GM23248 (cell line): ENCODE data around the gene GINS2. TPM values are rescaled to one million over a fixed set of nuclear protein-coding genes. Genes with fewer than 3 reads are reported as not detected.

ENCODE experiments used
- DNase-seq: peaks from one replicate; pipeline ENCODE4 v3.0.0-alpha.2; 2015
- H2AFZ ChIP-seq: fragments of 200-600 bp; sonication (generic); 2 replicates; pipeline ENCODE4 v1.6.1; 2016; ENCODE audit warnings: antibody characterized with exemption
- H3F3A ChIP-seq: fragments of 200-600 bp; sonication (generic); 2 replicates; pipeline ENCODE4 v1.6.1; 2016; ENCODE audit warnings: mild to moderate bottlenecking, antibody characterized with exemption, mixed run types; ENCODE audit not compliant: insufficient read depth
- H3K27ac ChIP-seq: fragments of 200-600 bp; sonication (generic); 2 replicates; pipeline ENCODE4 v1.5.1; 2016; ENCODE audit warnings: mild to moderate bottlenecking
- H3K27me3 ChIP-seq: fragments of 200-600 bp; sonication (generic); replicated peaks from 2 replicates; pipeline ENCODE4 v1.6.1; 2016; ENCODE audit warnings: mild to moderate bottlenecking; ENCODE audit not compliant: insufficient read depth
- H3K36me3 ChIP-seq: fragments of 200-600 bp; sonication (generic); 2 replicates; pipeline ENCODE4 v1.6.1; 2016; ENCODE audit warnings: low read depth, mild to moderate bottlenecking
- H3K4me1 ChIP-seq: fragments of 200-600 bp; sonication (generic); 2 replicates; pipeline ENCODE4 v1.6.1; 2016; ENCODE audit warnings: mild to moderate bottlenecking; ENCODE audit not compliant: insufficient read depth
- H3K4me2 ChIP-seq: fragments of 200-600 bp; sonication (generic); one replicate; pipeline ENCODE4 v1.6.1; 2016; ENCODE audit warnings: mild to moderate bottlenecking; ENCODE audit not compliant: unreplicated experiment
- H3K4me3 ChIP-seq: fragments of 200-600 bp; sonication (generic); 2 replicates; pipeline ENCODE4 v1.5.1; 2016; ENCODE audit warnings: mild to moderate bottlenecking
- H3K79me2 ChIP-seq: fragments of 200-600 bp; sonication (generic); 2 replicates; pipeline ENCODE4 v1.6.1; 2016; ENCODE audit warnings: mild to moderate bottlenecking; ENCODE audit not compliant: insufficient read depth
- H3K9ac ChIP-seq: fragments of 200-600 bp; sonication (generic); 2 replicates; pipeline ENCODE4 v1.6.1; 2016; ENCODE audit warnings: mild to moderate bottlenecking
- H3K9me2 ChIP-seq: fragments of 200-600 bp; sonication (generic); 2 replicates; pipeline ENCODE4 v1.6.1; 2016; ENCODE audit warnings: mixed run types, mild to moderate bottlenecking, moderate library complexity; ENCODE audit not compliant: insufficient read depth
- H3K9me3 ChIP-seq: fragments of 200-600 bp; sonication (generic); one replicate; pipeline ENCODE4 v1.6.1; 2017; ENCODE audit warnings: low read depth
- H4K20me1 ChIP-seq: fragments of 200-600 bp; sonication (generic); 2 replicates; pipeline ENCODE4 v1.6.0; 2016; ENCODE audit not compliant: insufficient read depth
- EZH2 ChIP-seq: fragments of 200-600 bp; sonication (generic); IDR thresholded peaks from 2 replicates; pipeline ENCODE4 v1.6.1; 2018; ENCODE audit warnings: antibody characterized with exemption, mild to moderate bottlenecking; ENCODE audit not compliant: insufficient read depth, poor library complexity, severe bottlenecking
- EZH2phosphoT487 ChIP-seq: fragments of 200-600 bp; sonication (generic); IDR thresholded peaks from 2 replicates; pipeline ENCODE4 v1.6.1; 2018; ENCODE audit warnings: antibody characterized with exemption, moderate library complexity, mild to moderate bottlenecking, low read depth; ENCODE audit not compliant: insufficient read depth
- WGBS, 2 experiments: methylation state at CpG; one replicate each; pipeline ENCODE4 v1.1.6; 2015 to 2017; ENCODE audit warnings: low lambda C conversion rate in 2 of 2, low coverage in 1 of 2; ENCODE audit errors: missing lambda C conversion rate in 2 of 2; 5-methylcytosine and 5-hydroxymethylcytosine counted together
- in situ Hi-C: fragments of 300-500 bp; cut with MboI; formaldehyde crosslinking; loops from 2 replicates; pipeline ENCODE4 v1.15.0; 2020
- polyA plus RNA-seq: library from polyadenylated mRNA; unstranded; fragments of >200 nt; fragmentation: Nextera tagmentation; extraction: Ambion mirVana; gene quantifications from 2 replicates; pipeline ENCODE4 v1.2.1, GENCODE V29; 2016
- total RNA-seq: library from RNA; depleted of rRNA; stranded (reverse); fragments of >200 nt; shearing (Covaris generic); gene quantifications from 2 replicates; pipeline ENCODE4 v1.2.3, GENCODE V29; 2014

The GINS2 gene
- total and polyA plus RNA-seq, 2 experiments from 2014 or later, result 8.9 to 9.9 TPM

- no peak for TF ChIP-seq EZH2
- no peak for TF ChIP-seq EZH2phosphoT487
- H3K9ac ChIP-seq, result no peak overlapping the region
- DNase-seq, result no peak
- H4K20me1 ChIP-seq, result no peaks in the 10 kb centered on the region
- H3K36me3 ChIP-seq, result no peaks in the 10 kb centered on the region
- WGBS, 2 experiments, result 69 to 74% methylated on average over 5 to 7 of the region's 7 CpGs
- in situ Hi-C loops, result no loop called here
- H3K4me2 ChIP-seq, result no peak overlapping the region
- peaks cover 16% of the 10 kb centered on the region for H3K27me3 ChIP-seq
- no peak overlapping the region for H2AFZ ChIP-seq
- no peak overlapping the region for H3K27ac ChIP-seq
- H3K4me1 ChIP-seq, result no peaks in the 10 kb centered on the region
- no peaks in the 10 kb centered on the region for H3K79me2 ChIP-seq
- H3K9me3 ChIP-seq, result no peaks in the 10 kb centered on the region
- H3F3A ChIP-seq, result no peaks in the 10 kb centered on the region
- H3K9me2 ChIP-seq, result no peaks in the 10 kb centered on the region
- no peak overlapping the region for H3K4me3 ChIP-seq
Observed at GRCh38 chr16:85698459-85698891, 9.7 kb upstream of the GINS2 start.

DNA sequence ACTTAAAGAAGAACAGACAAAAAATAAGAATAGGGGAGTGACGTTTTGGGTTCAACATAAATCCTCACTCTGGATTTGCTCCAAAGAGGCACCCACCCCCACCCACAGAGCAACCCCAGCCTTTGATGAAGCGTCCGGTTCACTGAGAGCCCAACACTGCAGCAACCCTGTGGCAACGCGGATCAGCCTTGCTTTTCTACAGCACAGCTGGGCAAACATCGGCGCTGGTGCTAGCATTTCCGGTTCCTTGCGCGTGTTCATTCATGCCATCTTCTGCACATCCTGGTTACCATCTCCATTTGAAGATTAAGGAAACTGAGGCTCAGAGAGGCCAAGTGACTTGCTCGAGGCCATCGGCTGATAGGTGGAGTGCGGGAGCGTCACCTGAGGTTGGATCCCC is 8.7 kb upstream of the GINS2 start:
- WGBS, 2 experiments, result 77 to 83% methylated on average over 14 of the region's 14 CpGs
- Histone ChIP-seq H3K9ac (no peak overlapping the region), H3K27ac (no peak overlapping the region), H2AFZ (no peak overlapping the region), H3K4me1 (no peaks in the 10 kb centered on the region), H3K9me2 (no peaks in the 10 kb centered on the region), H3K4me3 (no peak overlapping the region), H3K36me3 (no peaks in the 10 kb centered on the region), H3K79me2 (no peaks in the 10 kb centered on the region), H3K27me3 (peaks cover 16% of the 10 kb centered on the region), H3K4me2 (no peak overlapping the region), H4K20me1 (no peaks in the 10 kb centered on the region), H3F3A (no peaks in the 10 kb centered on the region), H3K9me3 (no peaks in the 10 kb centered on the region)
- TF ChIP-seq EZH2phosphoT487 (no peak), EZH2 (no peak)
- in situ Hi-C loops, result no loop called here
- DNase-seq, result no peak

- no peaks in the 10 kb centered on the region for H3K9me2 ChIP-seq
- no peaks in the 10 kb centered on the region for H3K4me1 ChIP-seq
- H3K27ac ChIP-seq, result no peak overlapping the region
- no peak overlapping the region for H3K4me2 ChIP-seq
- no peaks in the 10 kb centered on the region for H3K79me2 ChIP-seq
- DNase-seq, result no peak
- TF ChIP-seq EZH2phosphoT487 (no peak), EZH2 (no peak)
- H2AFZ ChIP-seq, result no peak overlapping the region
- no peak overlapping the region for H3K9ac ChIP-seq
- H3K36me3 ChIP-seq, result no peaks in the 10 kb centered on the region
- H3F3A ChIP-seq, result no peaks in the 10 kb centered on the region
- 45 to 49% methylated on average over 13 to 16 of the region's 16 CpGs for WGBS, 2 experiments
- H4K20me1 ChIP-seq, result no peaks in the 10 kb centered on the region
- H3K27me3 ChIP-seq, result peaks cover 18% of the 10 kb centered on the region
- H3K9me3 ChIP-seq, result no peaks in the 10 kb centered on the region
- no peak overlapping the region for H3K4me3 ChIP-seq
- in situ Hi-C loops, result no loop called here
Observed at GRCh38 chr16:85696781-85697180, 8.0 kb upstream of the GINS2 start.

DNA sequence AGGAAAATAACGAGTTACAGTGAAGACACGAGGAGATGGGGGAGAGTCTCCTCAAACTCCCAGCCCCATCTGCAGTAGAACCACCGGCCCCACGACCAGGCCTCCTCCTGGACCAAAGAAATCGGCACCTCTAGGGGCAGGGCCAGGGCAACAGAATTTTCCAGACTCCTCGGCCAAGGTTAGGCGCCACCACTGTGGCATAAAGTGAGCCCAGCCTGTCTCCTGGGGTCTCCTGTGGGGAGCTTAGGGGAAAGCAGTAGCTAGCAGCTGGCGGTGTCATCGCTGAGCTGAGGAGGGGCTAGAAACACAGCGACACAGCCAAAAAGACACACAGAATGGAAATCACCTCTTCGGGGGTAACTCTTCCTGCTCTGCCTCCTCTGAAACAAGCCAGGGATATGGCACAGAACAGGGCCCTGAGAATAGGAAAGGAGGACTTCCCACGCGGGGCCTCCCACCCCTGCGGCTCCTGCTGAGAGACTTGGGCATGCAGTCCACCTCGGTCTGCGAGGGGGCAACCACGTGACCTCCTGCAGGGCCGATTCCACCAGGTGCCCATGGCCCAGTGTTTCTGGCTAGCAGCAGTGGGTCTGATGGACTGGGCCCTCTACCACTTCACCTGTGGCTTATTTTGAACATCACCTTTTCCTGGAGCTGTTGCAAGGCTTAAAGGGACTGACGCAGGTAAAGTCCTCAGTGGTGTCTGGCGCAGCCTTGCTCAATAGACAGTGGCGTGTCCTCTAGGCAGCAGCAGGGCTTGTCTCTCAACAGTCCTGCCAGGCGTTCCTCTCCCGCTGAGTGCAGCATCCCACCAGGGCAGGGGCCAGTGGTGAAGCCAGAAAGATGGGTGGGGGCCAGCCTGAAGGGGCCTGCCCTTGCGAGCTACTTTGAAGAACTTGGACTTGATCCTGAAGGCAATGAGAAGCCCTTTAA is 6.7 kb upstream of the GINS2 start:
- Histone ChIP-seq H3F3A (no peaks in the 10 kb centered on the region), H3K4me1 (no peaks in the 10 kb centered on the region), H3K9me2 (no peaks in the 10 kb centered on the region), H3K27ac (no peak overlapping the region), H3K27me3 (peaks cover 21% of the 10 kb centered on the region), H2AFZ (no peak overlapping the region), H3K4me3 (no peak overlapping the region), H3K36me3 (no peaks in the 10 kb centered on the region), H3K9ac (no peak overlapping the region), H3K9me3 (no peaks in the 10 kb centered on the region), H3K4me2 (no peak overlapping the region), H3K79me2 (no peaks in the 10 kb centered on the region), H4K20me1 (no peaks in the 10 kb centered on the region)
- no peak for TF ChIP-seq EZH2
- TF ChIP-seq EZH2phosphoT487, result no peak
- WGBS, 2 experiments, result 66 to 67% methylated on average over 24 of the region's 24 CpGs
- no peak for DNase-seq
- in situ Hi-C loops, result no loop called here
